HL-60 (cell line): Measurements from ENCODE around the gene DCN.

Experiments used
- DNase-seq, 2 experiments: peaks; one replicate each; pipeline ENCODE4 v3.0.0-alpha.2; 2010 to 2020; ENCODE audit warnings: low read depth in 1 of 2, low spot score in 1 of 2
- H3K27ac ChIP-seq: fragments of 250-450 bp; sonication (Bioruptor Pico); replicated peaks from 2 replicates; pipeline ENCODE4 v1.5.1; 2020; ENCODE audit warnings: mild to moderate bottlenecking, moderate library complexity
- H3K27me3 ChIP-seq: fragments of 250-450 bp; sonication (Bioruptor Pico); 2 replicates; pipeline ENCODE4 v1.5.1; 2021; ENCODE audit warnings: mild to moderate bottlenecking, moderate library complexity; ENCODE audit not compliant: insufficient read depth, poor library complexity, severe bottlenecking
- H3K4me3 ChIP-seq: replicated peaks from 2 replicates; pipeline ENCODE4 v1.5.1; 2011; ENCODE audit warnings: mild to moderate bottlenecking, control low read depth, low read length; ENCODE audit not compliant: insufficient read depth
- GABPA ChIP-seq: IDR thresholded peaks from 2 replicates; pipeline ENCODE4 v1.6.1; 2012; ENCODE audit warnings: low read depth
- POLR2AphosphoS5 ChIP-seq: IDR thresholded peaks from 2 replicates; pipeline ENCODE4 v1.6.1; 2012; ENCODE audit warnings: low read depth
- SPI1 ChIP-seq: IDR thresholded peaks from 2 replicates; pipeline ENCODE4 v1.6.1; 2012; ENCODE audit warnings: low read depth, mild to moderate bottlenecking, borderline replicate concordance
- TF ChIP-seq, protein P1 (sequence below): IDR thresholded peaks from 2 replicates; pipeline ENCODE4 v1.6.1; 2012; ENCODE audit warnings: low read depth; ENCODE audit not compliant: insufficient replicate concordance
- TF ChIP-seq, protein P2 (sequence below): IDR thresholded peaks from one replicate; pipeline ENCODE4 v1.5.1; 2011; ENCODE audit warnings: low read length, control low read depth, inconsistent platforms; ENCODE audit not compliant: insufficient read depth

The DCN gene

DNA sequence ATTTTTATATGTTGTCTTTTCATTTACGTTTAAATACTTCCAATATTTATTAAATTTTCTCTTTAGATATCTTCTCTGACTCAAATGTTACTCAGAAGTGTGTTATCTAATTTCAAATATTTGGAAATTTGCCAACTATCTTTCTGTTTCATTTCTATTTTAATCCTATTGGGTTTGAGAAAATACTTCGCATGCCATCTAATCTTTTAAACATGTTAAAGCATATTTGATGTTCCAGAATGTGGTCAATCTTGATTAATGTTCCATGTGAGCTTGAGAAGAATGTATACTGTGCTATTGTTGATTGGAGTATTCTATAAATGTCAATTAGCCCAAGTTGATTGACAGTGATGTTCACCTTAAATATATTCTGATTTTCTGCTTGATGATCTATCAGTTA is 11.9 kb upstream of the DCN start:
- no peak for DNase-seq
- H3K27ac ChIP-seq, result no peak overlapping the region
- H3K4me3 ChIP-seq, result no peak overlapping the region
- no peaks in the 10 kb centered on the region for H3K27me3 ChIP-seq
- TF ChIP-seq, protein P1, sequence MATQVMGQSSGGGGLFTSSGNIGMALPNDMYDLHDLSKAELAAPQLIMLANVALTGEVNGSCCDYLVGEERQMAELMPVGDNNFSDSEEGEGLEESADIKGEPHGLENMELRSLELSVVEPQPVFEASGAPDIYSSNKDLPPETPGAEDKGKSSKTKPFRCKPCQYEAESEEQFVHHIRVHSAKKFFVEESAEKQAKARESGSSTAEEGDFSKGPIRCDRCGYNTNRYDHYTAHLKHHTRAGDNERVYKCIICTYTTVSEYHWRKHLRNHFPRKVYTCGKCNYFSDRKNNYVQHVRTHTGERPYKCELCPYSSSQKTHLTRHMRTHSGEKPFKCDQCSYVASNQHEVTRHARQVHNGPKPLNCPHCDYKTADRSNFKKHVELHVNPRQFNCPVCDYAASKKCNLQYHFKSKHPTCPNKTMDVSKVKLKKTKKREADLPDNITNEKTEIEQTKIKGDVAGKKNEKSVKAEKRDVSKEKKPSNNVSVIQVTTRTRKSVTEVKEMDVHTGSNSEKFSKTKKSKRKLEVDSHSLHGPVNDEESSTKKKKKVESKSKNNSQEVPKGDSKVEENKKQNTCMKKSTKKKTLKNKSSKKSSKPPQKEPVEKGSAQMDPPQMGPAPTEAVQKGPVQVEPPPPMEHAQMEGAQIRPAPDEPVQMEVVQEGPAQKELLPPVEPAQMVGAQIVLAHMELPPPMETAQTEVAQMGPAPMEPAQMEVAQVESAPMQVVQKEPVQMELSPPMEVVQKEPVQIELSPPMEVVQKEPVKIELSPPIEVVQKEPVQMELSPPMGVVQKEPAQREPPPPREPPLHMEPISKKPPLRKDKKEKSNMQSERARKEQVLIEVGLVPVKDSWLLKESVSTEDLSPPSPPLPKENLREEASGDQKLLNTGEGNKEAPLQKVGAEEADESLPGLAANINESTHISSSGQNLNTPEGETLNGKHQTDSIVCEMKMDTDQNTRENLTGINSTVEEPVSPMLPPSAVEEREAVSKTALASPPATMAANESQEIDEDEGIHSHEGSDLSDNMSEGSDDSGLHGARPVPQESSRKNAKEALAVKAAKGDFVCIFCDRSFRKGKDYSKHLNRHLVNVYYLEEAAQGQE, result no peak
- TF ChIP-seq SPI1 (no peak), GABPA (no peak), POLR2AphosphoS5 (no peak)
- TF ChIP-seq, protein P2, sequence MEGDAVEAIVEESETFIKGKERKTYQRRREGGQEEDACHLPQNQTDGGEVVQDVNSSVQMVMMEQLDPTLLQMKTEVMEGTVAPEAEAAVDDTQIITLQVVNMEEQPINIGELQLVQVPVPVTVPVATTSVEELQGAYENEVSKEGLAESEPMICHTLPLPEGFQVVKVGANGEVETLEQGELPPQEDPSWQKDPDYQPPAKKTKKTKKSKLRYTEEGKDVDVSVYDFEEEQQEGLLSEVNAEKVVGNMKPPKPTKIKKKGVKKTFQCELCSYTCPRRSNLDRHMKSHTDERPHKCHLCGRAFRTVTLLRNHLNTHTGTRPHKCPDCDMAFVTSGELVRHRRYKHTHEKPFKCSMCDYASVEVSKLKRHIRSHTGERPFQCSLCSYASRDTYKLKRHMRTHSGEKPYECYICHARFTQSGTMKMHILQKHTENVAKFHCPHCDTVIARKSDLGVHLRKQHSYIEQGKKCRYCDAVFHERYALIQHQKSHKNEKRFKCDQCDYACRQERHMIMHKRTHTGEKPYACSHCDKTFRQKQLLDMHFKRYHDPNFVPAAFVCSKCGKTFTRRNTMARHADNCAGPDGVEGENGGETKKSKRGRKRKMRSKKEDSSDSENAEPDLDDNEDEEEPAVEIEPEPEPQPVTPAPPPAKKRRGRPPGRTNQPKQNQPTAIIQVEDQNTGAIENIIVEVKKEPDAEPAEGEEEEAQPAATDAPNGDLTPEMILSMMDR, result no peak

DNA sequence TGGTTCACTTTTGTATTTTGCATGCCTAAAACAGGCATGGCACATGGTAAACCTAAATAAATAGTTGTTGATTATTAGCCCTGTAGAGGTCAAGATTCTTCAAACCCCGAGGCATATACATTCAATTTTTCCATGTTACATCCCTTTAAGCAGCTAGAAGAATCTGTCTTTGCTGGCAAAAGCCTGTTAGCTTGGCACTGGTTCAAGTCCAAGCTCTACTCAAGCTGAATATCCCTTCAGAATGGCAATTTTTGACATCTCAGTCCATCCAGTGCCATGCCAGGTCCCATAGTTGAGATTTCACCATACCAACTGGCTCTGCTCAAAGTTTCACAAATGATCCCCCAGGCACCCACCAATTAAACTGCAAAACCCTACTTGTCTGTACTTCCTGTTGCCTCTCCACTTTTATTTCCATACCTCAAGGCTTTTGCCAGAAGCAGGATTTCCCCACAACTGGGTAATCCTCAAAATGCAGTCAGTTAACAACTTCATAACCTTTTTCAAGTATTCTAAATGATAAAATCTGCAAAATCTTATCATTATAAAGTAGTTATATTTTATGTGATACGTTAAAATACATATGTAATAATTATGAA is 9.0 kb upstream of the DCN start:
- Histone ChIP-seq H3K4me3 (no peak overlapping the region), H3K27me3 (no peaks in the 10 kb centered on the region), H3K27ac (no peak overlapping the region)
- DNase-seq, result no peak
- TF ChIP-seq, protein P2, result no peak
- TF ChIP-seq SPI1 (no peak), GABPA (no peak), POLR2AphosphoS5 (no peak)
- TF ChIP-seq, protein P1, result no peak

GRCh38 chr12:91189516-91189915 is 6.9 kb upstream of the DCN start:
- no peak for DNase-seq
- Histone ChIP-seq H3K27me3 (no peaks in the 10 kb centered on the region), H3K27ac (no peak overlapping the region), H3K4me3 (no peak overlapping the region)
- TF ChIP-seq, protein P1, result no peak
- TF ChIP-seq GABPA (no peak), POLR2AphosphoS5 (no peak), SPI1 (no peak)
- TF ChIP-seq, protein P2, result no peak
